HepG2 (cell line): Measurements from ENCODE around the gene FBXL4.

Source experiments
- EZH2 ChIP-seq: conservative IDR thresholded peaks from 2 replicates; pipeline ENCODE4 v1.6.1; 2012; ENCODE audit warnings: mild to moderate bottlenecking, low read depth, low read length, moderate library complexity
- HNRNPUL1 ChIP-seq: fragments of 200-400 bp; formaldehyde crosslinking; IDR thresholded peaks from 2 replicates; pipeline ENCODE4 v1.6.1; 2017; ENCODE audit warnings: low read depth, mild to moderate bottlenecking, low read length, moderate library complexity
- MXI1 ChIP-seq: IDR thresholded peaks from 3 replicates; pipeline ENCODE4 v1.6.1; 2012; ENCODE audit warnings: low read depth, low read length, inconsistent platforms, borderline replicate concordance
- MYC ChIP-seq: sonication (generic); formaldehyde crosslinking; IDR thresholded peaks from 2 replicates; pipeline ENCODE4 v1.9.0; 2021; ENCODE audit warnings: missing genetic modification reagents, borderline replicate concordance
- RAD21 ChIP-seq: fragments of 450-650 bp; formaldehyde crosslinking; IDR thresholded peaks from 2 replicates; pipeline ENCODE4 v1.5.0; 2020; ENCODE audit warnings: mild to moderate bottlenecking
- RFXAP ChIP-seq: sonication (generic); formaldehyde crosslinking; IDR thresholded peaks from 2 replicates; pipeline ENCODE4 v1.4.0; 2020; ENCODE audit warnings: missing genetic modification reagents, borderline replicate concordance
- RNF2 ChIP-seq: fragments of 450-650 bp; conservative IDR thresholded peaks from 2 replicates; pipeline ENCODE4 v1.6.1; 2016; ENCODE audit warnings: low read depth
- SETDB1 ChIP-seq: sonication (generic); formaldehyde crosslinking; IDR thresholded peaks from 2 replicates; pipeline ENCODE4 v1.5.1; 2020; ENCODE audit warnings: missing genetic modification reagents, mild to moderate bottlenecking, borderline replicate concordance
- TAF1 ChIP-seq: sonication (generic); formaldehyde crosslinking; IDR thresholded peaks from 2 replicates; pipeline ENCODE4 v1.4.0; 2020; ENCODE audit warnings: missing genetic modification reagents
- TP53 ChIP-seq: sonication (generic); formaldehyde crosslinking; conservative IDR thresholded peaks from 2 replicates; pipeline ENCODE4 v1.4.0; 2020; ENCODE audit warnings: missing genetic modification reagents
- TF ChIP-seq, protein P1 (sequence below): sonication (generic); formaldehyde crosslinking; IDR thresholded peaks from 2 replicates; pipeline ENCODE4 v1.5.0; 2020; ENCODE audit warnings: mild to moderate bottlenecking, missing genetic modification reagents, moderate library complexity
- TF ChIP-seq, protein P2 (sequence below): sonication (generic); formaldehyde crosslinking; IDR thresholded peaks from 2 replicates; pipeline ENCODE4 v1.5.0; 2020; ENCODE audit warnings: missing genetic modification reagents
- TF ChIP-seq, protein P3 (sequence below): sonication (generic); formaldehyde crosslinking; conservative IDR thresholded peaks from 2 replicates; pipeline ENCODE4 v1.4.0; 2020; ENCODE audit warnings: missing genetic modification reagents
- TF ChIP-seq, protein P4 (sequence below), 2 experiments: sonication (generic) in 1 of 2; formaldehyde crosslinking in 1 of 2; IDR thresholded peaks; 2 replicates each; pipeline versions ENCODE4 v1.4.0 to v1.6.1; 2018 to 2020; ENCODE audit warnings: missing genetic modification reagents in 2 of 2, borderline replicate concordance in 1 of 2, low read depth in 1 of 2, mild to moderate bottlenecking in 1 of 2, missing biosample characterization in 1 of 2

DNA sequence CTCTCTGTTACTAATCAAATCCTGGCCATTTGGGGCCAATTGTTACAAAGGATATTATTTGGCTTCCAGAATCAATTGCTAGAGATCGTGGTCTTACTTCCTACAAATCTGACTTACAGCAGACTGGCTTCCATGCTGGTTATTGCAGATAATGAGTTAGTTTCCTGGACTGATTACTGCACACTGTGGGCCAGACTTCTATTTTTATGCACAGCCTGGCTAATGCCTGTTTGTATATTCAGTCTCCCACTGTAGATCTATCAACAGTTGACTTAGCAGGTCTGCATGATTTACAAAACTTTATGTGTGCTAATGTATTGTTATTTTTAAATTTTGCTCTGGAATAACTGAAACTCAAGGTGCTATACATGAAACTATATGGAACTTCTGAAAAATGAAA is 25.8 kb upstream of the FBXL4 start:
- no peak for TF ChIP-seq RFXAP (CRISPR knock-in tag)
- no peak for TF ChIP-seq MYC (CRISPR knock-in tag)
- TF ChIP-seq, protein P1, sequence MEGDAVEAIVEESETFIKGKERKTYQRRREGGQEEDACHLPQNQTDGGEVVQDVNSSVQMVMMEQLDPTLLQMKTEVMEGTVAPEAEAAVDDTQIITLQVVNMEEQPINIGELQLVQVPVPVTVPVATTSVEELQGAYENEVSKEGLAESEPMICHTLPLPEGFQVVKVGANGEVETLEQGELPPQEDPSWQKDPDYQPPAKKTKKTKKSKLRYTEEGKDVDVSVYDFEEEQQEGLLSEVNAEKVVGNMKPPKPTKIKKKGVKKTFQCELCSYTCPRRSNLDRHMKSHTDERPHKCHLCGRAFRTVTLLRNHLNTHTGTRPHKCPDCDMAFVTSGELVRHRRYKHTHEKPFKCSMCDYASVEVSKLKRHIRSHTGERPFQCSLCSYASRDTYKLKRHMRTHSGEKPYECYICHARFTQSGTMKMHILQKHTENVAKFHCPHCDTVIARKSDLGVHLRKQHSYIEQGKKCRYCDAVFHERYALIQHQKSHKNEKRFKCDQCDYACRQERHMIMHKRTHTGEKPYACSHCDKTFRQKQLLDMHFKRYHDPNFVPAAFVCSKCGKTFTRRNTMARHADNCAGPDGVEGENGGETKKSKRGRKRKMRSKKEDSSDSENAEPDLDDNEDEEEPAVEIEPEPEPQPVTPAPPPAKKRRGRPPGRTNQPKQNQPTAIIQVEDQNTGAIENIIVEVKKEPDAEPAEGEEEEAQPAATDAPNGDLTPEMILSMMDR, result no peak
- TF ChIP-seq EZH2, result no peak
- TF ChIP-seq SETDB1 (CRISPR knock-in tag), result no peak
- TF ChIP-seq, protein P2, sequence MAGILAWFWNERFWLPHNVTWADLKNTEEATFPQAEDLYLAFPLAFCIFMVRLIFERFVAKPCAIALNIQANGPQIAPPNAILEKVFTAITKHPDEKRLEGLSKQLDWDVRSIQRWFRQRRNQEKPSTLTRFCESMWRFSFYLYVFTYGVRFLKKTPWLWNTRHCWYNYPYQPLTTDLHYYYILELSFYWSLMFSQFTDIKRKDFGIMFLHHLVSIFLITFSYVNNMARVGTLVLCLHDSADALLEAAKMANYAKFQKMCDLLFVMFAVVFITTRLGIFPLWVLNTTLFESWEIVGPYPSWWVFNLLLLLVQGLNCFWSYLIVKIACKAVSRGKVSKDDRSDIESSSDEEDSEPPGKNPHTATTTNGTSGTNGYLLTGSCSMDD (CRISPR knock-in tag), result no peak
- no peak for TF ChIP-seq MXI1
- TF ChIP-seq, protein P3, sequence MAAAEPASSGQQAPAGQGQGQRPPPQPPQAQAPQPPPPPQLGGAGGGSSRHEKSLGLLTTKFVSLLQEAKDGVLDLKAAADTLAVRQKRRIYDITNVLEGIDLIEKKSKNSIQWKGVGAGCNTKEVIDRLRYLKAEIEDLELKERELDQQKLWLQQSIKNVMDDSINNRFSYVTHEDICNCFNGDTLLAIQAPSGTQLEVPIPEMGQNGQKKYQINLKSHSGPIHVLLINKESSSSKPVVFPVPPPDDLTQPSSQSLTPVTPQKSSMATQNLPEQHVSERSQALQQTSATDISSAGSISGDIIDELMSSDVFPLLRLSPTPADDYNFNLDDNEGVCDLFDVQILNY (CRISPR knock-in tag), result no peak
- TF ChIP-seq HNRNPUL1, result no peak
- TF ChIP-seq RNF2, result no peak
- TF ChIP-seq, protein P4, sequence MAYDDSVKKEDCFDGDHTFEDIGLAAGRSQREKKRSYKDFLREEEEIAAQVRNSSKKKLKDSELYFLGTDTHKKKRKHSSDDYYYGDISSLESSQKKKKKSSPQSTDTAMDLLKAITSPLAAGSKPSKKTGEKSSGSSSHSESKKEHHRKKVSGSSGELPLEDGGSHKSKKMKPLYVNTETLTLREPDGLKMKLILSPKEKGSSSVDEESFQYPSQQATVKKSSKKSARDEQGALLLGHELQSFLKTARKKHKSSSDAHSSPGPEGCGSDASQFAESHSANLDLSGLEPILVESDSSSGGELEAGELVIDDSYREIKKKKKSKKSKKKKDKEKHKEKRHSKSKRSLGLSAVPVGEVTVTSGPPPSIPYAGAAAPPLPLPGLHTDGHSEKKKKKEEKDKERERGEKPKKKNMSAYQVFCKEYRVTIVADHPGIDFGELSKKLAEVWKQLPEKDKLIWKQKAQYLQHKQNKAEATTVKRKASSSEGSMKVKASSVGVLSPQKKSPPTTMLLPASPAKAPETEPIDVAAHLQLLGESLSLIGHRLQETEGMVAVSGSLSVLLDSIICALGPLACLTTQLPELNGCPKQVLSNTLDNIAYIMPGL (CRISPR knock-in tag; IDR thresholded peaks at IDR 0.05; ENCODE audit: borderline replicate concordance in 1 of 2, low read depth in 1 of 2), result no peak
- no peak for TF ChIP-seq RAD21 (CRISPR knock-in tag)
- TF ChIP-seq TAF1, result no peak
- no peak for TF ChIP-seq TP53 (CRISPR knock-in tag)
